CD4-positive, alpha-beta T cell (primary cell): Measurements from ENCODE around the gene ADARB2. TPM values are rescaled to one million over a fixed set of nuclear protein-coding genes. Genes with fewer than 3 reads are reported as not detected.

Source experiments
- ATAC-seq: fragments of 200-7000 bp; cut with Tn5 transposase; one replicate; pipeline ENCODE4 v1.10.0; 2022; ENCODE audit warnings: mild to moderate bottlenecking; ENCODE audit not compliant: poor library complexity
- CTCF ChIA-PET: fragments of 350-600 bp; sonication (Branson Sonifier 250); formaldehyde crosslinking; loops from one replicate; lab custom pipeline; 2021; ENCODE audit warnings: antibody characterized with exemption, inconsistent platforms; lab: Charles Lee
- POLR2A ChIA-PET: fragments of 350-600 bp; sonication (Branson Sonifier 250); formaldehyde crosslinking; loops from one replicate; lab custom pipeline; 2021; ENCODE audit warnings: antibody characterized with exemption, inconsistent platforms; lab: Charles Lee
- DNase-seq, 14 experiments: peaks; one replicate each; pipeline ENCODE4 v3.0.0-alpha.2; 2013 to 2020; ENCODE audit warnings: mixed read lengths in 2 of 14
- H3K27ac ChIP-seq, 2 donors: one replicate each; pipeline versions ENCODE4 v1.5.1 to v1.7.0; 2013; ENCODE audit warnings: low read length in 2 of 2, low read depth in 1 of 2, mild to moderate bottlenecking in 1 of 2
- H3K27me3 ChIP-seq, 2 experiments: 1 replicate in 1 of 2; 2 replicates in 1 of 2; pipeline versions ENCODE4 v1.6.1 to v1.7.0; 2013; ENCODE audit warnings: low read length in 2 of 2, control low read depth in 1 of 2, mild to moderate bottlenecking in 1 of 2, moderate library complexity in 1 of 2; ENCODE audit not compliant: insufficient read depth in 2 of 2, control insufficient read depth in 1 of 2
- H3K36me3 ChIP-seq: one replicate; pipeline ENCODE4 v1.6.1; 2013; ENCODE audit warnings: low read length, control low read depth; ENCODE audit not compliant: insufficient read depth
- H3K4me1 ChIP-seq: one replicate; pipeline ENCODE4 v1.6.1; 2013; ENCODE audit warnings: low read length, control low read depth; ENCODE audit not compliant: insufficient read depth
- H3K4me3 ChIP-seq: one replicate; pipeline ENCODE4 v1.5.1; 2013; ENCODE audit warnings: mild to moderate bottlenecking, low read length, moderate library complexity
- H3K9me3 ChIP-seq, 2 experiments: 1 replicate in 1 of 2; 2 replicates in 1 of 2; pipeline versions ENCODE4 v1.6.1 to v1.7.0; 2013; ENCODE audit warnings: low read length in 2 of 2, mild to moderate bottlenecking in 2 of 2, control low read depth in 1 of 2, moderate library complexity in 1 of 2; ENCODE audit not compliant: control insufficient read depth in 1 of 2, insufficient read depth in 1 of 2
- H3K27ac Mint-ChIP-seq: one replicate; pipeline ENCODE4 v1.8.0; 2020; ENCODE audit warnings: mixed read lengths
- H3K27me3 Mint-ChIP-seq: one replicate; pipeline ENCODE4 v1.8.0; 2021; ENCODE audit warnings: mixed read lengths
- H3K36me3 Mint-ChIP-seq: one replicate; pipeline ENCODE4 v1.8.0; 2021; ENCODE audit warnings: low read depth, mixed read lengths
- H3K4me1 Mint-ChIP-seq: one replicate; pipeline ENCODE4 v1.8.0; 2021; ENCODE audit warnings: low read depth, mixed read lengths
- H3K4me3 Mint-ChIP-seq: one replicate; pipeline ENCODE4 v1.8.0; 2020; ENCODE audit warnings: mild to moderate bottlenecking, mixed read lengths
- H3K9me3 Mint-ChIP-seq: one replicate; pipeline ENCODE4 v1.8.0; 2020; ENCODE audit warnings: mixed read lengths
- intact Hi-C, 2 experiments: fragments of 100-400 bp; cut with DNase I in 1 of 2; cut with micrococcal nuclease in 1 of 2; formaldehyde crosslinking; loops; one replicate each; pipeline versions ENCODE4 v1.15.1 to v1.9.0; 2023 to 2025; cut with DNase I, micrococcal nuclease
- total RNA-seq, 174 experiments: library from RNA in 2 of 174; stranded (reverse) in 2 of 174; gene quantifications; one replicate each; pipeline ENCODE4 v1.2.3 and lab custom pipeline; 2021 to 2026
- TF ChIP-seq, protein P1 (sequence below): fragments of 200-600 bp; IDR thresholded peaks from one replicate; pipeline ENCODE4 v1.8.0; 2022; ENCODE audit warnings: antibody characterized with exemption, mild to moderate bottlenecking

ADARB2 gene
- total RNA-seq, 2 experiments from 2014 or later, result 0.14 TPM; not detected in 1

DNA sequence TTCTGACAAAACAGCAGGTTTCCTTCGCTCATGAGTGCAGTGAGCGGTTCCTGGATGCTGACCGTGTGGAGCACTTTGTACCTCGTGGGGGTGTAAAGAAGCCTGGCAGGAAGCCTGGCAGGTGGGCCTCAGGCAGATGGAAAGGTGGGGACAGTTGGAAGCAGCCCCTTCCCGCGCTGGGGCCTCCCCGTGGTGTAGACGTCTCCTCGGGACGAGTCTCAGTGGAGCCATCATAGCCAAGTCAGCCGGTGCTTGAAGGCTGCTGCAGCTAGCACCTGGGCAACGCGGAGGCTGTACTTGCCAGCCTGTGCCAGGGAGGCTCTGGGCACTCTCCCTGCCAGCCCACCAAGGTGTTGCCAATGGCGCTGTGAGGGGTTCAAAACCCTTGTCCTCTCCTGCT lies 526.7 kb downstream of the ADARB2 start:
- Mint-ChIP-seq H3K9me3 (no peaks in the 10 kb centered on the region), H3K4me3 (no peak overlapping the region), H3K4me1 (no peaks in the 10 kb centered on the region), H3K27ac (no peak overlapping the region), H3K36me3 (no peaks in the 10 kb centered on the region), H3K27me3 (no peaks in the 10 kb centered on the region)
- DNase-seq (no peak), ATAC-seq (no peak)
- no peaks in the 10 kb centered on the region for H3K36me3 ChIP-seq
- no peaks in the 10 kb centered on the region for H3K27me3 ChIP-seq
- H3K9me3 ChIP-seq, result peaks cover 0 to 5% of the 10 kb centered on the region in 2 experiments
- intact Hi-C loops, result no loop called here
- no peak overlapping the region for H3K27ac ChIP-seq
- CTCF ChIA-PET, result no interaction called here
- POLR2A ChIA-PET, result no interaction called here
- no peaks in the 10 kb centered on the region for H3K4me1 ChIP-seq
- TF ChIP-seq, protein P1, sequence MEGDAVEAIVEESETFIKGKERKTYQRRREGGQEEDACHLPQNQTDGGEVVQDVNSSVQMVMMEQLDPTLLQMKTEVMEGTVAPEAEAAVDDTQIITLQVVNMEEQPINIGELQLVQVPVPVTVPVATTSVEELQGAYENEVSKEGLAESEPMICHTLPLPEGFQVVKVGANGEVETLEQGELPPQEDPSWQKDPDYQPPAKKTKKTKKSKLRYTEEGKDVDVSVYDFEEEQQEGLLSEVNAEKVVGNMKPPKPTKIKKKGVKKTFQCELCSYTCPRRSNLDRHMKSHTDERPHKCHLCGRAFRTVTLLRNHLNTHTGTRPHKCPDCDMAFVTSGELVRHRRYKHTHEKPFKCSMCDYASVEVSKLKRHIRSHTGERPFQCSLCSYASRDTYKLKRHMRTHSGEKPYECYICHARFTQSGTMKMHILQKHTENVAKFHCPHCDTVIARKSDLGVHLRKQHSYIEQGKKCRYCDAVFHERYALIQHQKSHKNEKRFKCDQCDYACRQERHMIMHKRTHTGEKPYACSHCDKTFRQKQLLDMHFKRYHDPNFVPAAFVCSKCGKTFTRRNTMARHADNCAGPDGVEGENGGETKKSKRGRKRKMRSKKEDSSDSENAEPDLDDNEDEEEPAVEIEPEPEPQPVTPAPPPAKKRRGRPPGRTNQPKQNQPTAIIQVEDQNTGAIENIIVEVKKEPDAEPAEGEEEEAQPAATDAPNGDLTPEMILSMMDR, result no peak
- no peak overlapping the region for H3K4me3 ChIP-seq

DNA sequence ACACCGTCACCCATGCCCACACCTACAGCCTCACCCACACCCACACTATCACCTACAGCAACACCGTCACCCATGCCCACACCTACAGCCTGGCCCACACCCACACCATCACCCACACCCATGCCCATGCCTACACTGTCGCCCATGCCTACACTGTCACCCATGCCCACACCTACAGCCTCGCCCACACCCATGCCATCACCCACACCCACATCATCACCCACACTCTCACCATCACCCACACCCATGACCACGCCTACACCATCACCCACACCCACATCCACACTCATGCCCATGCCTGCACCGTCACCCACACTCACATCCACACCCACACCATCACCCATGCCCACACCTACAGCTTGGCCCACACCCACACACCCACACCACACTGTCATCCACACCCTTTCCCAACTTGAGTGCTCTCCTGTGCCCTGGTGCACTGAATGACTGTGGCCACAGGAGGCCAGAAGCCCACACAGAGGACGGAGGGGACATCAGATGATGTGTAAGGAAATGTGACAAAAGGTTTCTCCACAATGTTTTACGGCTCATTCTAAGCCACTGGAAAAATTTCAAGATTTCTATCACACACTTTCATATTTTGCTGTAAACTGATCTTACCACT lies 527.9 kb downstream of the ADARB2 start:
- Mint-ChIP-seq H3K4me3 (no peak overlapping the region), H3K9me3 (no peaks in the 10 kb centered on the region), H3K4me1 (no peaks in the 10 kb centered on the region), H3K36me3 (no peaks in the 10 kb centered on the region), H3K27ac (no peak overlapping the region), H3K27me3 (no peaks in the 10 kb centered on the region)
- Histone ChIP-seq H3K4me1 (no peaks in the 10 kb centered on the region), H3K4me3 (no peak overlapping the region), H3K27me3 (no peaks in the 10 kb centered on the region), H3K36me3 (no peaks in the 10 kb centered on the region), H3K27ac (no peak overlapping the region), H3K9me3 (peaks cover 0 to 5% of the 10 kb centered on the region in 2 experiments)
- ChIA-PET CTCF (no interaction called here), POLR2A (no interaction called here)
- TF ChIP-seq, protein P1, result no peak
- no peak for DNase-seq
- intact Hi-C loops, result no loop called here
- no peak for ATAC-seq

- intact Hi-C loops, result no loop called here
- ATAC-seq, result no peak
- Histone ChIP-seq H3K4me3 (no peak overlapping the region), H3K9me3 (peaks cover 0 to 5% of the 10 kb centered on the region in 2 experiments), H3K27me3 (no peaks in the 10 kb centered on the region), H3K27ac (no peak overlapping the region), H3K4me1 (no peaks in the 10 kb centered on the region), H3K36me3 (no peaks in the 10 kb centered on the region)
- Mint-ChIP-seq H3K27me3 (no peaks in the 10 kb centered on the region), H3K27ac (no peak overlapping the region), H3K4me3 (no peak overlapping the region), H3K4me1 (no peaks in the 10 kb centered on the region), H3K9me3 (no peaks in the 10 kb centered on the region), H3K36me3 (no peaks in the 10 kb centered on the region)
- POLR2A ChIA-PET, result no interaction called here
- CTCF ChIA-PET, result no interaction called here
- no peak for DNase-seq
- TF ChIP-seq, protein P1, result no peak
These were observed 528.7 kb downstream of the ADARB2 start for GRCh38 chr10:1208366-1209311.
